Prostate gland (tissue), 2 donors: ENCODE data around the gene EDEM3.

Experiments
- CTCF ChIP-seq, 4 experiments: fragments of 200-600 bp in 2 of 4; fragments of 450-650 bp in 2 of 4; sonication (generic) in 2 of 4; IDR thresholded peaks; 1 replicate in 3 of 4; 2 replicates in 1 of 4; pipeline ENCODE4 v1.5.1; 2016 to 2019; ENCODE audit warnings: antibody characterized with exemption in 4 of 4, mild to moderate bottlenecking in 2 of 4, moderate library complexity in 2 of 4
- POLR2A ChIP-seq: fragments of 450-650 bp; IDR thresholded peaks from one replicate; pipeline ENCODE4 v1.6.1; 2016; ENCODE audit warnings: antibody characterized with exemption, mild to moderate bottlenecking
- POLR2AphosphoS5 ChIP-seq: sonication (generic); formaldehyde crosslinking; IDR thresholded peaks from one replicate; pipeline ENCODE4 v1.6.1; 2017; ENCODE audit warnings: antibody characterized with exemption

GRCh38 chr1:184788970-184789369 is 34.3 kb upstream of the EDEM3 start:
- no peak for TF ChIP-seq CTCF (IDR thresholded peaks at IDR 0.05)
- TF ChIP-seq POLR2A = no peak
- no peak for TF ChIP-seq POLR2AphosphoS5
